22Rv1 (cell line): ENCODE measurements around the gene TTC21A.

Source experiments
- CTCF ChIP-seq: fragments of 450-650 bp; IDR thresholded peaks from 2 replicates; pipeline ENCODE4 v1.5.1; 2017; ENCODE audit warnings: mild to moderate bottlenecking
- ZFX ChIP-seq: fragments of 450-650 bp; IDR thresholded peaks from 2 replicates; pipeline ENCODE4 v1.6.1; 2017; ENCODE audit warnings: antibody characterized with exemption, borderline replicate concordance

GRCh38 chr3:39106281-39106811 is 1.1 kb upstream of the TTC21A start:
- TF ChIP-seq CTCF (no peak), ZFX (no peak)
